Germinal center (tissue), 1 donor: ENCODE results near the gene SH2D3A.

Experiments used
- DNase-seq: peaks from one replicate; pipeline ENCODE4 v3.0.0; 2012; ENCODE audit warnings: mixed read lengths, low spot score

SH2D3A gene

GRCh38 chr19:6708346-6708745 lies 58.9 kb downstream of the SH2D3A start:
- DNase-seq: no peak

- no peak for DNase-seq
These were observed 59.6 kb downstream of the SH2D3A start for GRCh38 chr19:6707658-6708018.

- no peak for DNase-seq
These were observed 60.1 kb downstream of the SH2D3A start for GRCh38 chr19:6707011-6707657.

GRCh38 chr19:6706633-6706958 lies 60.6 kb downstream of the SH2D3A start:
- no peak for DNase-seq

- no peak for DNase-seq
These were observed 61.2 kb downstream of the SH2D3A start for GRCh38 chr19:6705931-6706632.
